ENCODE results near the gene HNRNPA0. TPM values are rescaled to one million over a fixed set of nuclear protein-coding genes. Genes with fewer than 3 reads are reported as not detected.

Gene HNRNPA0
- total RNA-seq, 2 experiments from 2014 or later = 44.3 to 44.6 TPM

DNA sequence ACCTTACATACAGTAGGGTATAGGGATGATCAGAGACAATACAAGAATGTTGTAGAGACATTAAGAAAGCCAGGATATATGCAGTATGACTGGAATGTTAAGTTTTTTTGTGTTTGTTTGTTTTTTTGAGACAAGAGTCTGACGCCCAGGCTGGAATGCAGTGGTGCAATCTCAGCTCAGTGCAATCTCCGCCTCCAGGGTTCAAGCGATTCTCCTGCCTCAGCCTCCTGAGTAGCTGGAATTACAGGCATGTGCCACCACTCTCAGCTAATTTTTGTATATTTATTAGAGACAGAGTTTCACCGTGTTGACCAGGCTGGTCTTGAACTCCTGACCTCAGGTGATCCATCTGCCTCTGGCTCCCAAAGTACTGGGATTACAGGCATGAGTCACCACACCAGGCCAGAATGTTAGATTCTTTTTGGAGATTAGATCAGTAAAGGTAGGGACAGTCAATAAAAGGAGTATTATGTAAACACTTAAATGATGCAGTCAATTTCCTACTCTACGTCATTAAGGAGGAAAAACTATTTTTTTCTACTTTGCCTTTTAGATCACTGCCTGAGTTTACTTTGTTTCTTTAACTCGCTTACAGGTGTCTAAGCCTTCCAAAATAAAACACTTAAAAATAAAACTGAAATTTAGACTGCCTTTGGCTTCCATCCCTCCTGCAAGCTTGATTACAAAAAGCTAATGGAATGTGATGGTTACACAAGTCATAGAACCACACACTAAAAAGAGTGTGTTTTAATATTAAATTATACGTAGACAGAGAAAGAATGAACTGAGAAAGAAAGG, 6.8 kb upstream of the HNRNPA0 start:
- DNase-seq = no peak
- H3K9me3 Mint-ChIP-seq = no peaks in the 10 kb centered on the region
- H3K4me1 Mint-ChIP-seq = no peaks in the 10 kb centered on the region
- H3K27me3 Mint-ChIP-seq = no peaks in the 10 kb centered on the region
- H3K27ac Mint-ChIP-seq = no peak overlapping the region
- peaks cover 8% of the 10 kb centered on the region for H3K36me3 Mint-ChIP-seq
- no peak overlapping the region for H3K4me3 Mint-ChIP-seq

DNA sequence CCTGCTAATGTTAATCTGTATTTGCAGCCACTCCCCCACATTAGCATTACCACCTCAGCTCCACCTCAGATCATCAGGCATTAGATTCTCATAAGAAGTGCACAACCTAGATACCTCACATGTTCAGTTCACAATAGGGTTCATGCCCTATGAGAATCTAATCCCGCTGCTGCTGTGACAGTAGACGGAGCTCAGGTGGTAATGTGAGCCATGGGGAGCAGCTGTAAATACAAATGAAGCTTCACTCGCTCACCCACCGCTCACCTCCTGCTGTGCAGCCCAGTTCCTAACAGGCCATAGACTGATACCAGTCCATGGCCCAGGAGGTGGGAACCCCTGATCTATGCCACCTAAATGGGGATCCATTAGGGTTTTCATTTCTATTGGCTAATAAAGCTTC, 6.1 kb upstream of the HNRNPA0 start:
- DNase-seq = no peak
- peaks cover 1% of the 10 kb centered on the region for H3K4me1 Mint-ChIP-seq
- H3K4me3 Mint-ChIP-seq = no peak overlapping the region
- no peaks in the 10 kb centered on the region for H3K27me3 Mint-ChIP-seq
- no peaks in the 10 kb centered on the region for H3K9me3 Mint-ChIP-seq
- H3K36me3 Mint-ChIP-seq = peaks cover 7% of the 10 kb centered on the region
- no peak overlapping the region for H3K27ac Mint-ChIP-seq

DNA sequence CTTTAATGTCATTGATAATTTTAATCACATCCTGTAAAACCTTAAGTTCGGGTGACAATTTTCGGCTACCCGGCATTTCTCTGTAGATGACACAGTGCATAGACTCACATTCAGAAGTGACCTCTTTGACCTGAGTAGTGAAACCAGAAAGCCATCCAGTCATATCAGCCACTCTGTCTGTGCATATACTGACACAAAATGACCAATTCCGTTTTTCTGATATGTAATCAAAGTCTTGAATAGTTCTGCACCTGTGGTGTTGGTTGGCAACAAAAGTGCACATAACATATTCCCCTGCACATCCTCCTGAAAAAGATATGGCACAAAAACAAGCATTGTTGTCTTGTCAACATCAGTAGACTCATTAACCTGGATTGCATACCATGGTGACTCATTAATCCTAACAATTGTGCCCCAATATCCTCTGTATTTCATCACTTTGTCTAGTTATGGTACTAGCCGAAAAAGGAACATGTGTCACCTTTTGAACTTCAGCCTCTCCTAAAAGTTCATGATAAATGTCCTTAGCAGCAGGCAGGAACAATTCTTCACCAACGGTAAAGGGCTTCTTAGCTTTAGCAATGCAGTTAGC, 4.6 kb upstream of the HNRNPA0 start:
- Mint-ChIP-seq H3K4me3 (no peak overlapping the region), H3K27me3 (peaks cover 4% of the 10 kb centered on the region), H3K4me1 (peaks cover 6% of the 10 kb centered on the region), H3K9me3 (no peaks in the 10 kb centered on the region), H3K27ac (no peak overlapping the region), H3K36me3 (peaks cover 10% of the 10 kb centered on the region)
- no peak for DNase-seq

- peaks cover 17% of the 10 kb centered on the region for H3K36me3 Mint-ChIP-seq
- H3K4me3 Mint-ChIP-seq = no peak overlapping the region
- H3K9me3 Mint-ChIP-seq = no peaks in the 10 kb centered on the region
- no peak for DNase-seq
- H3K27me3 Mint-ChIP-seq = peaks cover 4% of the 10 kb centered on the region
- H3K4me1 Mint-ChIP-seq = peaks cover 6% of the 10 kb centered on the region
- H3K27ac Mint-ChIP-seq = no peak overlapping the region
These were observed 4.0 kb upstream of the HNRNPA0 start for GRCh38 chr5:137758121-137758520.

DNA sequence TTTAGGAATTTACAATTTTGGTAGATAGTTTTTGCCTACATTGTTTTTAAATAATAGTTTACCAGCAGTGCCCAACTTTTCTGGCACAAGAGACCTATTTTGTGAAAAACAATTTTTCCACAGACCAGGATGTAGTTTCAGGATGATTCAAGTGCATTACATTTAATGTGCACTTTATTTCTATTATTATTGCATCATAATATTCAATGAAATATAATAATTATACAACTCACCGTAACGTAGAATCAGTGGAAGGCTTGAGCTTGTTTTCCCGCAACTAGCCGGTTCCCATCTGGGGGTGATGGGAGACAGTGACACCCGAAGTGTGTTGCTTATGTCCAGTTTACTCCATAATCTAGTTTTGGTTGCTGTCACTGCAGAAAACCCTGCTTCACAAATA, 3.5 kb upstream of the HNRNPA0 start:
- Mint-ChIP-seq H3K36me3 (peaks cover 22% of the 10 kb centered on the region), H3K27ac (no peak overlapping the region), H3K4me3 (no peak overlapping the region), H3K4me1 (peaks cover 6% of the 10 kb centered on the region), H3K9me3 (no peaks in the 10 kb centered on the region), H3K27me3 (peaks cover 4% of the 10 kb centered on the region)
- no peak for DNase-seq

DNA sequence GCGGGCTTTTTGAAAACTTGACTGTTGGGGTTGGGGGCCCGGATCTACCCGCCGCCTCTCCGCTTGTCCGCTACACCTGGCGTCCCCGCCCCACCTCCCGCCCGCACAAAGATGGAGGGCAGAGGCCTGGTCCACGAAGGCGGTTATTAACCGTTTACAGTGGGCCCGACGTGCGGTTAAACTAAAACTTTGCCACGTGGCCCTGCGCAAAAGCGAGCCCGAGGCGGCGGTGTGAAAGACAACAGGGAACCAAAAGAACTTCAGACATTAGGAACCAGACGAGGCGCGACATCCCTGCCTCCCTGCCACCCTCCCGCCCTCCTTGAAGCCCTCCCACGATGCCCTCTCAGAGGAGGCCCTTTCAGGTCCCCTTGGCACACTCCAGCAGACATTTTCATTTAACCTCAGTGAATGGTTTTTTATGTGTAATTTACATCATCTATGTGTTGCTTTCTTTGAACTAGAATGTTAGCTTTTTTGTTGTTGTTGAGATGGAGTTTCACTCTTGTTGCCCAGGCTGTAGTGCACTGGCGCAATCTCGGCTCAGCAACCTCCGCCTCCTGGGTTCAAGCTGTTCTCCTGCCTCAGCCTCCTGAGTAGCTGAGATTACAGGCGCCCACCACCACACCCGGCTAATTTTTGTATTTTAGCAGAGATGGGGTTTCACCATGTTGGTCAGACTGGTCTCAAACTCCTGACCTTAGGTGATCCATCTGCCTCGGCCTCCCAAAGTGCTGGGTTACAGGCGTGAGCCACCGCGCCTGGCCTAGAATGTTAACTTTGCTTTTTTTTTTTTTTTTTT, 999 bp upstream of the HNRNPA0 start:
- H3K4me1 Mint-ChIP-seq = peaks cover 18% of the 10 kb centered on the region
- DNase-seq = no peak
- no peaks in the 10 kb centered on the region for H3K9me3 Mint-ChIP-seq
- peaks cover 4% of the 10 kb centered on the region for H3K27me3 Mint-ChIP-seq
- peak overlapping the region; percentile 100 for H3K27ac Mint-ChIP-seq
- H3K36me3 Mint-ChIP-seq = peaks cover 44% of the 10 kb centered on the region
- peak overlapping the region; percentile 98 for H3K4me3 Mint-ChIP-seq

DNA sequence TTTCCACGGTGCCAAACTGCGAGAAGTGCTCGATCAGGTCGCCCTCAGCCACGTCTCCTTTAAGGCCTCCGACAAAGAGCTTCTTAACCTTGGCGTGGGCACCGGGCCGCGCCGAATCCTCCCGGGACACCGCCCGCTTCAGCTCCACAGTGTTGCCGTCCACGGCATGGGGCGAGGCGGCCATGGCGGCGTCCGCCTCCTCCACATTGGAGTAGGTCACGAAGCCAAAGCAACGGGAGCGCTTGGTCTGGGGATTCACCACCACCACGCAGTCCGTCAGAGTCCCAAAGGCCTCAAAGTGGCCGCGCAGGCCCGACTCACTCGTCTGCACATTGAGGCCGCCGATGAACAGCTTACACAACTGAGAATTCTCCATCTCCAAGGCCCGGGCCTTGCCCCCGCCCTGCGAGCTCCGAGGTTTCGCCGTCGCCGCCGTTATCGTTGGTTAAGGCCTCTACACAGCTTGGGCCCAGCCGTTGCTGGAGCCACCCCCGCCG, 424 bp downstream of the HNRNPA0 start:
- H3K27ac Mint-ChIP-seq = peak overlapping the region; percentile 100
- H3K36me3 Mint-ChIP-seq = peaks cover 45% of the 10 kb centered on the region
- H3K4me3 Mint-ChIP-seq = peak overlapping the region; percentile 98
- no peaks in the 10 kb centered on the region for H3K9me3 Mint-ChIP-seq
- peak; percentile 39 for DNase-seq
- H3K4me1 Mint-ChIP-seq = peaks cover 19% of the 10 kb centered on the region
- H3K27me3 Mint-ChIP-seq = peaks cover 4% of the 10 kb centered on the region

- H3K36me3 Mint-ChIP-seq = peaks cover 45% of the 10 kb centered on the region
- H3K27me3 Mint-ChIP-seq = peaks cover 4% of the 10 kb centered on the region
- DNase-seq = peak; percentile 49
- no peaks in the 10 kb centered on the region for H3K9me3 Mint-ChIP-seq
- peak overlapping the region; percentile 98 for H3K4me3 Mint-ChIP-seq
- peak overlapping the region; percentile 100 for H3K27ac Mint-ChIP-seq
- peaks cover 19% of the 10 kb centered on the region for H3K4me1 Mint-ChIP-seq
These were observed 1.1 kb downstream of the HNRNPA0 start for GRCh38 chr5:137752905-137753690.

DNA sequence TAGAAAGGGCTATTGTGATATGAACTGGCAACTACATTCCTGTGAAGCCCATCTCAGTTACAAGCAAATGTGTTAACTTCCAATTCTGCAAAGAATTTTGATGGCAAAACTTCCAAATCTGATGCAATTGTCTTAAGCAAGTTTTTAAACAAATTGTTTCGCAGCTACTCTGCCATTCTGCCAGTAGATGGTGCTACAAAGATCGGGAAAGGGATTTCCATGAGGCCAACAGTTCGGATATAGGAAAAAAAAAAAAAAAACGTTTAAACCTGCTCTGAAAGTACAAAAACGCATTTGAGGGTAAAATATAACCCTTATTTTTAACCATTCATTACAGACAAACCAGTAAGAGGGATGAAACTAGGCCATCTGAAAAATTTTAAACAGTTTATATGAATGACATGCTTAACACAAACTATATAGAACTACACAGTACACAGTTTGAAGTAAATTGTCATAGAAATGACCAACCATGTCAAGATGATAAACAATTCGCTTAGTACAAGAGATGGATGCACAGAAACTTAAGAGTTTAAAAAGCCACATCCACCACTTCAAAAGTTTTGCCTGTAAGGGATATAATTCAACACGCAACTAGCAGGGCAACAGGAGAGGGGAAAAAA, 2.2 kb downstream of the HNRNPA0 start:
- Mint-ChIP-seq H3K27ac (peak overlapping the region; percentile 100), H3K27me3 (peaks cover 4% of the 10 kb centered on the region), H3K4me1 (peaks cover 19% of the 10 kb centered on the region), H3K9me3 (no peaks in the 10 kb centered on the region), H3K36me3 (peaks cover 45% of the 10 kb centered on the region), H3K4me3 (peak overlapping the region; percentile 98)
- DNase-seq = no peak

DNA sequence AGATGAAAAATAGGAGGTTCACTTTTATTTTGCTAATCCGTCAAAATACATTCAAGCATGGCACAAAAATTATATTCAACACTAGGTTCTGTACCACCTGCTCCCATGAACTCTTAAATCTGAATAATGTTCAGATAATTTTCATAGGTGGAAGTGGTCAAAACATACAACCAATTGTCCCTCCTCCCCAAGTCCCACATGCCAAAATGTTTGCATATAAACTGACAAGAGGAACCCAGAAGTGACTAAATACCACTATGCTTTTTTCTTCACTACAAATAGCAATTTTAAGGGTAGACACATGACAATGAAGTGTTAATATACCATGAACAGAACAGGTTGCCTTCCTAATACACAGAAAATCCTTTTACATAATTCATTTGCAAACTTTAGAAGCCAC, 3.7 kb downstream of the HNRNPA0 start:
- Mint-ChIP-seq H3K4me1 (peaks cover 19% of the 10 kb centered on the region), H3K36me3 (peaks cover 38% of the 10 kb centered on the region), H3K27ac (peak overlapping the region; percentile 45), H3K9me3 (no peaks in the 10 kb centered on the region), H3K27me3 (peaks cover 4% of the 10 kb centered on the region), H3K4me3 (peak overlapping the region; percentile 60)
- DNase-seq = no peak

GRCh38 chr5:137747848-137748247, 6.3 kb downstream of the HNRNPA0 start:
- peaks cover 25% of the 10 kb centered on the region for H3K36me3 Mint-ChIP-seq
- peaks cover 18% of the 10 kb centered on the region for H3K4me1 Mint-ChIP-seq
- no peak overlapping the region for H3K27ac Mint-ChIP-seq
- no peaks in the 10 kb centered on the region for H3K9me3 Mint-ChIP-seq
- no peak for DNase-seq
- no peaks in the 10 kb centered on the region for H3K27me3 Mint-ChIP-seq
- H3K4me3 Mint-ChIP-seq = no peak overlapping the region

DNA sequence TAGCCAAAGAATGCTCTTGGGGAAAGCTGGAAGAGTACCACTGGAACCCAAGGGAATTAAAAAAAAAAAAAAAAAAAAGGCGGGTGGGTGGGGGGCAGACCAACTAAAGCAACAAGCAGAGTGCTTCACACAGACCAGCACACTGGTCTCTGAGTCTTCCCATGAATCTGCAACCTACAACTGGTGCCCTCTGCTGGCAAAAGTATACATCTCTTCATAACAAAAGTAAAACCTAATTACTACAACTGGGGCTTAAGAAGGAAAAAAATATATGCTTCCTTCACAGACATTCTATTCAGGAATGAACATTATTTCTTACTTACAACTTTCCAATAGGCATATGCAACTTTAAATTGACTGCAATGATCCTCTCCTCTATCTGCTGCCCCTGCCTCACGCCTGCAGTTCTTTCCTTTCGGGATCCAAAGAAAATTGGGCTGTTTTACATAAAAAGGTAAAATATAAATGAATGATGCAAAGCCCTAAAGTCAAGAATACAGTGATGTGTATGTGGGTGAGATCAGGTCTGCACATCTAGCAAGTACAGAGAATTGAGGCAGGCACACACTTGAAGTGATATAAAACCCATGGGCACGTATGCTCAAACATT, 11.0 kb downstream of the HNRNPA0 start:
- Mint-ChIP-seq H3K4me1 (peaks cover 22% of the 10 kb centered on the region), H3K27ac (no peak overlapping the region), H3K36me3 (peaks cover 10% of the 10 kb centered on the region), H3K4me3 (no peak overlapping the region), H3K27me3 (no peaks in the 10 kb centered on the region), H3K9me3 (peaks cover 11% of the 10 kb centered on the region)
- peak; percentile 51 for DNase-seq

DNA sequence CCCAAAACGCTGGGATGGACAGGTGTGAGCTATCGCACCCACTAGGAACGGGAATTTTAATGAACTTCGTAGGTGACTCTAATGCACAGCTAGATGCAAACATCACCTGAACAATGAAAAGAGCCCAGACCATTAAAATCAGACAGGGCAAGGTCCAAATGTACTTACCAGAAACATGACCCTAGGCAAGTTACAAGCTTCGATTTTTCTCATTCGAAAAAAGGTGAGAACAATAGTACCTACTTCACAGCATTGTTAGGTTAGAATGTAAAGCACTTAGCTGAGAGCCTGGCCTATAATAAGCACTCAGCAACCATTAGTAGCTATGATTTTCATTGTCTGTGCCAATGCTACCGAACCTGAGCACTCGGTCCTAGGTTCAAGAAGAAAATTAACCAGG, 12.4 kb downstream of the HNRNPA0 start:
- Mint-ChIP-seq H3K4me1 (peaks cover 29% of the 10 kb centered on the region), H3K9me3 (peaks cover 16% of the 10 kb centered on the region), H3K27ac (no peak overlapping the region), H3K27me3 (no peaks in the 10 kb centered on the region), H3K4me3 (no peak overlapping the region), H3K36me3 (peaks cover 13% of the 10 kb centered on the region)
- DNase-seq = no peak

GRCh38 chr5:137739737-137740136, 14.4 kb downstream of the HNRNPA0 start:
- Mint-ChIP-seq H3K4me1 (peaks cover 29% of the 10 kb centered on the region), H3K36me3 (peaks cover 13% of the 10 kb centered on the region), H3K9me3 (peaks cover 16% of the 10 kb centered on the region), H3K4me3 (no peak overlapping the region), H3K27me3 (no peaks in the 10 kb centered on the region), H3K27ac (peak overlapping the region; percentile 22)
- DNase-seq = no peak

Data from activated naive CD8-positive, alpha-beta T cell treated with anti-CD3 and anti-CD28 coated beads for 36 hours (primary cell).